Myocyte (in vitro differentiated cells): ENCODE data around the gene CYTH4. TPM values are rescaled to one million over a fixed set of nuclear protein-coding genes. Genes with fewer than 3 reads are reported as not detected.

ENCODE experiments used
- DNase-seq: peaks from one replicate; pipeline ENCODE4 v3.0.0-alpha.2; 2012; ENCODE audit warnings: low read depth
- total RNA-seq: library from RNA; depleted of rRNA; stranded (reverse); fragments of >200 nt; gene quantifications from 2 replicates; pipeline ENCODE4 v1.2.3, GENCODE V29; 2014

The CYTH4 gene
- total RNA-seq, 1 donor from 2014 or later: not detected

- DNase-seq: no peak
Observed at GRCh38 chr22:37269936-37270678, 12.2 kb upstream of the CYTH4 start.

GRCh38 chr22:37270928-37271650 is 11.2 kb upstream of the CYTH4 start:
- no peak for DNase-seq

- DNase-seq: peak; percentile 45
Observed at GRCh38 chr22:37273126-37273845, 9.0 kb upstream of the CYTH4 start.

DNA sequence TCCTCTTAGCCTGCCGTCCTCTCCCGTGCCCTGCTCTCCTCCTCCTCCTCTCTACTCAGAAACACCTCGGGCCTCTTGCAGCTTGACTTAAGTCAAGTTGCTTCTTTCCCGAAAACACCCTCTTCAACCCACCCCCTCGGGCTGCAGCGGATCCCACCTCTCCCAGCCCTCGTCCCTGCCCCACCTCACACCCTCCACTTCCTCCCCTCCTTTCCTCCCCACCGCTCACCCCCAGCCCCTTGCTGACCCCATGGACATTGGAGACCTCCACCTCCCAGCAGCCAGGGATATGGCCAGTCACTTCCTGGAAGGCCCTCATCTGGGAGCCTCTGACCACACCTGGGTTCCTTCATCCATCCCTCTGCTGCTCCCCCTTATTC is 8.5 kb upstream of the CYTH4 start:
- no peak for DNase-seq

DNA sequence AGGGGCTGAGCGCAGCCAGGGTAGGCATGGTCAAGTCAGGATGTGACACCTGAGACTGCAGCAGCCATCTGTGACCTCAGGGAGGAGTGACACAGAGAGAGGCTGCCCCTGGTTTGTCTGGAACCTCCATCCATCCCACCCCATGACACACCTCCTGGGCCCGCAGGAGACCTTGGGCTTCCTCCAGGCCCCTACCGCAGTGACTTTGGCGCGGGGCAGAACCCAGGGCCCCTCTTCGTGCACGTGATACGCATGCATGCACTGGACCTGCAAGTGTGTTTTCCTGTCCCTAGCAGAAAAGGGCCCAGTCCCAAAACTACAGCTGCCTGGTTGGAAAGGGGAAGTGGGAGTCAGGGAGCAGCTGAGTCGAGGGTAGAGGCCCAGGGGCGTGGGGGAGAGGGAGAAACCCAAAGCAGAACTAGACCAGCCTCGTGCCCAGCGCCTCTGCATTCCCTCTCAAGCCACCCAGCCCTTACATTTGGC is 7.9 kb upstream of the CYTH4 start:
- DNase-seq: no peak

DNA sequence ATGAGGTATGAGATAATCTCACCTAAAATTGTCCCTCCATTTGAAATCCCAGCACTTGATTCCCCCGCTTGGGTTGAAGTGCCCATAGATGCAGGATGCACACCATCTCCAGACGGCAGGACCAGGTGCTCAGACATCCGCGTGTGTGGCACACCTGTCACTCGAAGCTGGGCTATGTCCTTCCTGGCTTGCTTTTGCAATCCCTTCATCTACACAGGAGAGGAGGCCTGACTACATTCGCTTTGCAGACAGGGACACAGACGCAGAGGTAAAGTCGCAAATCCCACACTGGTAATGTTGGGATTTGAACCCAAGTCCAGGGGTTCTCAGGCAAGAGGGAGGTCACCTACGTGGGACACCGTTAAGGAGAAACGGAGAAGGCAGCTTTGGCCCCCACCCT is 7.2 kb upstream of the CYTH4 start:
- no peak for DNase-seq

GRCh38 chr22:37275622-37276021 is 6.7 kb upstream of the CYTH4 start:
- DNase-seq: no peak

DNA sequence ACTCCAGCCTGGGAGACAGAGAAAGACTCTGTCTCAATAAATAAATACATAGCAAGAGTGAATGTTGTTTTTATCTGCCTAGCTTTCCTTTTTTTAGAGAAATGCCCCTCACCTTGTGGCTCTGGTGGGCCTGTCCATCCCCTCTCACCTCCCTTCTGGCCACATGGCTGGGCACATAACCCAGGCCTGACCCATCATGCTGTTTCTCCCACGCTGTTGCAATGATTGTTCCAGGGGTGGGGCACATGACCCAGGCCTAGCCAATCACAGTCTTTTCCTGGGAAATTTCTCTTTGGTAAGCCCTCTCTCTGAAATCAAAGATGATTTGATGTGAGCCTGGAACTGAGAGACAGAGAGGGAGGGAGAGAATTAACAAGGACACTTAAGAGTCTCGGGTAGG is 5.5 kb upstream of the CYTH4 start:
- DNase-seq: no peak

GRCh38 chr22:37277384-37277783 is 4.9 kb upstream of the CYTH4 start:
- no peak for DNase-seq

- no peak for DNase-seq
Observed at GRCh38 chr22:37278261-37278660, 4.0 kb upstream of the CYTH4 start.

GRCh38 chr22:37279331-37280181 is 2.8 kb upstream of the CYTH4 start:
- no peak for DNase-seq

DNA sequence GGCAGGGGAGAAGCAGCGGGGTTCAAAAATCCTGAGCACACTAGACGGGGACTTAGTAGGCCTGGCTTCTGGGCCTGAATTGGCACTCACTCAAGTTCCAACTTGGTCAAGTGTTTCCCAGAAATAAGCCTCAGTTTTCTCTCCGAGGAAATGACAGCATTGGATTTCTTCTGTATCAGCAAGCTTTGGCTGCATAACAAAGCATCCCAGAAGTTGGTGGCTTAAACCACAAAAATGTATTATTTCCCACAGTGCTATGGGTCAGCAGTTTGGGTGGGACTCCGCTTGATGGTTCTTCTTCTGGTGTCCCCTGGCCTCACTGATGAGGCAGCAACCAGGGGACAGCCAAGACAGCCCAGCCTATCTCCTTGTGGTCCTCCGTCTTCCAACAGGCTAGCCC is 1.6 kb upstream of the CYTH4 start:
- no peak for DNase-seq

DNA sequence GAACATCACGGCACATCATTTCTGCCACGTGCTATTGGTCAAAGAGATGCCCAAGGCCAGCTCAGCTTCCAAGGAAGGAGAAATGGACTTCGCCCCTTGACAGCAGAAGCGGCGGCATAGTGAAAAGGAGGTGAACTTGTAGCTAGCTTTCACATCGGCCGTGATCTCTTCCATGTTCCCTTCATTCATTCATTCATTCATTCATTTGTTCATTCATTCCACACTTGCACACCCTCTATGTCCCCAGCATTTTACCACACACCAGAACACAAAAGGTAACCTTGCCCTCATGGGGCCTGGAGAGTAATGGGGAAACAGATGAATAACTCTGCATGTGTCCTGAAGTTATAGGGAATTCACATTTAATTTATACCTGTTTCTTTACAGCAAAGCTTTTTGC is 1.1 kb upstream of the CYTH4 start:
- DNase-seq: no peak

DNA sequence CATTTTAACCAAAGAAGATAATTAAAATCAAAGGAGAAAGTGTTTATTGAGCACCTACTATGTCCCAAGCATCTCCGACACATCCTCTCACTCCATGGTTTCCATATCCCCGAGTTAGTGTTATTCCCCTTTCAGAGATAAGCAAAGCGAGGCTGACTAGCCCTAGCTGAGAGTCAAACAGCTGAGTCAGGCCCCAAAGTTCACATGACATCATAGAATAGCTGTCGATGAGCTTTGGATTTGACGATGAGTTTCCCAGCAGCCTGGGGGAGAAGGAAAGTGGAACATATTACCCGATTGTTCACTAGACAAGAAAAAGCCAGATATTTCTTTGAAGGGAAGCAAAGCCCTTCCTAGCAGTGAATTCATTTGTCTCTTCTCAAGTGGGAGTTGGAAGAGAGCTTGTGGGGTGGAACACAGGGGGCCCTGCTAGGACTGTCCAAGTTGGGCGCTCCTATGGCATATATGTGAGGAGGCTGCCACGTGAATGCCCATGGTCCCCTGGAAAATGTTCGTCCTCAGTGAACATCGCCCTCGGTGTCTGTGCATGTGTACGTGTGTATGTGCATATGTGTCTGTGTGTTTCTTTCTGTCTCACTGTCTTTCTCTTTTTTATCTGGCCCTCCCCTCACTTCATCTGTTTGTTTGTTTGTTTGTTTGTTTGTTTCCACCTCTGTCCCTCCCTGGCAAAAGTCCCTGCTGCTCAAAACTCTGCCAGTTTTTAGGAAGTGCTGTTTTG is 493 bp upstream of the CYTH4 start:
- no peak for DNase-seq

DNA sequence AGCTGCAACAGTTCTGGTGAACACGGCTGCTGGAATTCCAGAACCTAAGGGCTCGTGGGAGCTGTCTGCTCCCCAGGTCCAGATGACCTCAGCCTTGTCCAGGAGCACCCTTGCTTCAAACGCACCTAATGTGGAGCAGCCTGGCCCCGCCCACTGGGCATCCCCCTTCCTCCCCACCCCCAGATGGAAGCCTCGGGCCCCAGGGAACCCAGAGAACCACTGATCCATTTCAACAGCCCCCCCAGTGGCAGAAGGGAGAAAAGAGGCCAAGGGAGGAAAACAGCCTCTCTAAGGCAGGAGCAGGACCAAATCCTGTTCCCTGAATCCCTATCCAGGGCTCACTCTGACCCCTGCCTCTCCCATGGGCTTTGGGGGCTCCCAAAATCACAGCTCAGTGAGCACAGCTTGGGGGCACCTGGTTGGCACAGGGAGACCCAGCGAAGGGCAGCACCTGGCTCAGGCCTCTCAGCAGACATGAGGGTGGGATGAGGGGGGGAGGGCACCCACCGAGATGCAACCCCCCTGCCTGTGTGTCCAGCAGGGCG is 1.2 kb downstream of the CYTH4 start:
- DNase-seq: no peak

DNA sequence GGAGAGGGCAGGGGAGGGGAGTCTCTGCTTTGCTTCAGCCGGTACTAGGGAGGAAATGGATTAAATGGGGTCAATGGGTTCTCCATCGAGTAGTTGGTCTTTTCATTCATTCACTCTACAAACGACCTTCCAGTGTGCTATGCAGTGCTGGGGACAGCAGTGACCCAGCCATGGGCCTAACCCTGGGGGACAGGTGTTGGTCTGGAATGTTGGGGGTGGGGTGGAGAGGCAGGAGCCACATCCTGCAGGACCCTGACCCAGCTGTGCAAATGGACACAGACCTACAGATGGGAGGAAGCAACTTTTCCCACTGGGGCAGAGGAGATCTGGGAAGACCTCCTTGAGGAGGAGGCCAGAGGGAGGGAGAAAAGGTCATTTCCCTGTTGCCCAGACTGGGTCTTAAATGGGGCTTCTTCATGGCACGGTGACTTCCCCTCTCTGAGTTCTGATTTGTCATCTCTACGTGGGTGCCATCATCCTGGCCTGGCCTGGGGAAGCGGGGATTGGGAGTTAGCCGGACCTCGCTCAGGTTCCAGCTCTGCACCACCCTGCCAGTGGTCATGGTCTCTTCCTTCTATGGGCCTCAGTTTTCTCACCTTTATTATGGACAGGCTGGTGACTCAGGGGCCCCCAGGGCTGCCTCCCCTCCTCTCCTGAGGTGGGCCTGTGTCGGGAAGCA is 2.0 kb downstream of the CYTH4 start:
- DNase-seq: no peak

GRCh38 chr22:37284805-37285355 is 2.6 kb downstream of the CYTH4 start:
- no peak for DNase-seq

GRCh38 chr22:37285937-37286336 is 3.6 kb downstream of the CYTH4 start:
- no peak for DNase-seq

- DNase-seq: no peak
Observed at GRCh38 chr22:37287550-37287951, 5.2 kb downstream of the CYTH4 start.
